ENCODE measurements around the gene WNT9B. TPM values are rescaled to one million over a fixed set of nuclear protein-coding genes. Genes with fewer than 3 reads are reported as not detected.

The WNT9B gene
- total and polyA plus RNA-seq, 11 donors: 0.19 to 1.4 (median 0.53) TPM

DNA sequence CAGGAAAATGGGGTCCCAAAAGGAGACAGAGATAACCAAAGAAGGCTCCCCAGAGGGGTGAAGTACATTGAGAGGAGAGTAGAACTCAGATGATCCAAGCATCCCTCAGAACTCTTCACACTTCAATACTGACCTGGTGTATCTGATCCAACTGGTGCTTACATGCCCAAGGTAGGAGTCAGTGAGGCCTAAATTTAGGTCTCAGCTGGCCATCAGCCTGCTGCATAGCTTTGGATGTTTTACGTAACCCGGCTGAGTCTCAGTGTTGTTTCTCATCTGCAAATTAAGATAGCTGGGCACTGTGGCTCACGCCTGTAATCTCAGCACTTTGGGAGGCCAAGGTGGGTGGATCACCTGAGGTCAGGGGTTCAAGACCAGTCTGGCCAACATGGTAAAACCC lies 59.9 kb downstream of the WNT9B start:
- no peaks in the 10 kb centered on the region for H3K36me3 ChIP-seq
- WGBS, 4 donors: 39 to 57% (median 48%) methylated on average over 3 of the region's 3 CpGs
- peaks cover 0 to 10% (median 3%) of the 10 kb centered on the region in 12 donors for H3K4me1 ChIP-seq
- H3K9me3 ChIP-seq: no peaks in the 10 kb centered on the region
- peak in 2 of 5 donors; percentile 35 to 42 for DNase-seq
- peak overlapping the region in 1 of 12 donors; percentile 39 for H3K27ac ChIP-seq
- no peak for TF ChIP-seq POLR2A (IDR thresholded peaks at IDR 0.05)
- TF ChIP-seq, protein P1, sequence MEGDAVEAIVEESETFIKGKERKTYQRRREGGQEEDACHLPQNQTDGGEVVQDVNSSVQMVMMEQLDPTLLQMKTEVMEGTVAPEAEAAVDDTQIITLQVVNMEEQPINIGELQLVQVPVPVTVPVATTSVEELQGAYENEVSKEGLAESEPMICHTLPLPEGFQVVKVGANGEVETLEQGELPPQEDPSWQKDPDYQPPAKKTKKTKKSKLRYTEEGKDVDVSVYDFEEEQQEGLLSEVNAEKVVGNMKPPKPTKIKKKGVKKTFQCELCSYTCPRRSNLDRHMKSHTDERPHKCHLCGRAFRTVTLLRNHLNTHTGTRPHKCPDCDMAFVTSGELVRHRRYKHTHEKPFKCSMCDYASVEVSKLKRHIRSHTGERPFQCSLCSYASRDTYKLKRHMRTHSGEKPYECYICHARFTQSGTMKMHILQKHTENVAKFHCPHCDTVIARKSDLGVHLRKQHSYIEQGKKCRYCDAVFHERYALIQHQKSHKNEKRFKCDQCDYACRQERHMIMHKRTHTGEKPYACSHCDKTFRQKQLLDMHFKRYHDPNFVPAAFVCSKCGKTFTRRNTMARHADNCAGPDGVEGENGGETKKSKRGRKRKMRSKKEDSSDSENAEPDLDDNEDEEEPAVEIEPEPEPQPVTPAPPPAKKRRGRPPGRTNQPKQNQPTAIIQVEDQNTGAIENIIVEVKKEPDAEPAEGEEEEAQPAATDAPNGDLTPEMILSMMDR (IDR thresholded peaks at IDR 0.05): no peak
- no peaks in the 10 kb centered on the region for H3K27me3 ChIP-seq
- peak; percentile 48 to 90 (median 80) for ATAC-seq
- intact Hi-C loops (cut with DNase I): loop anchor here in 1 of 10 donors (5.0 kb wide), 1 partner anchor 49 kb away; no protein-coding TSS in a partner anchor
- H3K4me3 ChIP-seq: no peak overlapping the region

DNA sequence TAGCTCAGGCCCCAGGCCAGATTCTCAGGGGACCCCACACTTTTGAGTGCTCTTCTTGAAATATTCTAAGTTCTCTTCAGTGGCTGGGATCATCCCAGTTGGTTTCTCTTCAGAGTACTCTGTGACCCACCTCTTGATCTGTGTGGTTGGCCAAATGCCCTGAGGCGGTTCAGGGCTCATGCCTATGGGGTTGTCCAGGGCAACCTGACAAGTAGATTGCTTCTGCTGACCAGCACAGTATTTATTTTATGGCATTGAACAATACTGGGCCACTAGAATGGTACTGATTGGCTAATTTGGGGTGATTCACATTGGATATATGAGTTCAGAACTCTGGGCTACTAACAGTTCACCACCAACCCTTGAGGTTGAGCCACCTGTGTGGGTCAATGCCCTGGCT lies 64.2 kb downstream of the WNT9B start:
- 36 to 90% (median 43%) methylated on average over 1 of the region's 1 CpG for WGBS, 4 donors
- TF ChIP-seq POLR2A (IDR thresholded peaks at IDR 0.05): no peak
- TF ChIP-seq, protein P1 (IDR thresholded peaks at IDR 0.05): no peak
- ATAC-seq (no peak), DNase-seq (no peak)
- no peaks in the 10 kb centered on the region for H3K9me3 ChIP-seq
- H3K36me3 ChIP-seq: no peaks in the 10 kb centered on the region
- H3K4me1 ChIP-seq: no peaks in the 10 kb centered on the region
- intact Hi-C loops (cut with DNase I): no loop called here
- H3K27me3 ChIP-seq: no peaks in the 10 kb centered on the region
- H3K4me3 ChIP-seq: no peak overlapping the region
- no peak overlapping the region for H3K27ac ChIP-seq

DNA sequence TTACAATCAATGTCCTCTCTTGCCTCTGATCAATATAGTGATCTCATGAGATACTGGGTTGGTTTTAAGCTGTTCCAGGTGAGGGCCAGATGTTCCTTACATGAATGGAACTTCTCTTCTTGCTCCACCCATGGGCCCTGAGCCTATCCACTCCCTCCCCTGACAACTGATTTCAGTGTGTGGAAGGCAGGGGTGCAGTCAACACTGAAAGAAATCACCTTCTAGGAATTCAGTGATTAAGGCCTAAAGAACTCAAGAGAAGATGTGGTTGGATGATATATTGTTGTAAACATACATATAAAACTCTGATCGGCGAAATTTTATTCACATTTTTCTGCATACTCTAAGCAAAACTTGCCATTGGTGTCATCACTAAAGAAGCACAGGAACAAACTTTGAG lies 64.8 kb downstream of the WNT9B start:
- Histone ChIP-seq H3K4me3 (no peak overlapping the region), H3K27ac (no peak overlapping the region), H3K4me1 (no peaks in the 10 kb centered on the region), H3K9me3 (no peaks in the 10 kb centered on the region), H3K36me3 (no peaks in the 10 kb centered on the region), H3K27me3 (no peaks in the 10 kb centered on the region)
- intact Hi-C loops (cut with DNase I): no loop called here
- DNase-seq (no peak), ATAC-seq (no peak)
- WGBS, 4 donors: 85 to 91% (median 87%) methylated on average over 2 of the region's 2 CpGs
- no peak for TF ChIP-seq POLR2A (IDR thresholded peaks at IDR 0.05)
- TF ChIP-seq, protein P1 (IDR thresholded peaks at IDR 0.05): no peak

DNA sequence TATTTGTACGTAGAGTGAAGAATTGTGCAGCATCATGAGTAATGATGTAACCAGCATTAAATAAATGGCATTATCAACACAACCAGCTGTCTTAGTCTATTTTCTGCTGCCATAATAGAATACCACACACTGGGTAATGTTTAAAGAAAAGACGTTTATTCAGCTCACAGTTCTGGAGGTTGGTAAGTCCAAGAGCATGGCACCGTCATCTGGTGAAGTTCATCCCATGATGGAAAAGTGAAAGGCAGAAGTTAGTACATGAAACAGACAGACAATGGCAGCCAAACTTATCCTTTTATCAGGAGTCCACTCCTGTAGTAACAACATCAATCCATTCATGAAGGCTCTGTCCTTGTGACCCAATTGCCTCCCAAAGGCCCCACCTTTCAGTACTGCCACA lies 65.2 kb downstream of the WNT9B start:
- ATAC-seq (no peak), DNase-seq (no peak)
- Histone ChIP-seq H3K27ac (no peak overlapping the region), H3K4me3 (no peak overlapping the region), H3K36me3 (no peaks in the 10 kb centered on the region), H3K4me1 (no peaks in the 10 kb centered on the region), H3K9me3 (no peaks in the 10 kb centered on the region), H3K27me3 (no peaks in the 10 kb centered on the region)
- intact Hi-C loops (cut with DNase I): no loop called here
- 86 to 95% (median 90%) methylated on average over 3 of the region's 3 CpGs for WGBS, 4 donors
- TF ChIP-seq, protein P1 (IDR thresholded peaks at IDR 0.05): no peak
- no peak for TF ChIP-seq POLR2A (IDR thresholded peaks at IDR 0.05)
